Measurements from ENCODE around the gene BICD1. TPM values are rescaled to one million over a fixed set of nuclear protein-coding genes. Genes with fewer than 3 reads are reported as not detected.

The BICD1 gene
- total and polyA plus RNA-seq, 2 donors (not counting 1 experiment from before 2014, with no cell fraction given): 11.1 to 12.4 TPM

GRCh38 chr12:32198555-32198954 is 91.9 kb downstream of the BICD1 start:
- Histone ChIP-seq H3K4me1 (ENCODE audit: control insufficient read depth, extremely low read depth, insufficient read depth, low read length) (peaks cover 2% of the 10 kb centered on the region), H3K36me3 (ENCODE audit: control insufficient read depth, insufficient read depth, low read length) (no peaks in the 10 kb centered on the region), H3K4me3 (replicated peaks in 1 of 4; ENCODE audit: control extremely low read depth in 1 of 4, insufficient read depth in 1 of 4, low read depth in 3 of 4, low read length in 4 of 4) (no peak overlapping the region), H3K79me2 (ENCODE audit: control insufficient read depth, insufficient read depth, low read length) (no peaks in the 10 kb centered on the region), H2AFZ (ENCODE audit: low read length) (no peak overlapping the region), H3K9me3 (ENCODE audit: control insufficient read depth, insufficient read depth, low read depth, low read length) (no peaks in the 10 kb centered on the region), H3K27me3 (ENCODE audit: control insufficient read depth, insufficient read depth, low read length) (no peaks in the 10 kb centered on the region), H3K4me2 (ENCODE audit: extremely low read depth, insufficient read depth, low read length) (no peak overlapping the region), H3K9ac (ENCODE audit: insufficient read depth, low read length) (no peak overlapping the region), H3K27ac (ENCODE audit: insufficient read depth, low read length) (no peak overlapping the region), H4K20me1 (ENCODE audit: control insufficient read depth, extremely low read depth, insufficient read depth, low read length) (no peaks in the 10 kb centered on the region)
- DNase-seq (ENCODE audit: low read depth in 2 of 2): peak in 1 of 2 donors; percentile 41
- TF ChIP-seq CTCF (conservative IDR thresholded peaks at IDR 0.05 in 1 of 2, IDR thresholded peaks at IDR 0.05 in 1 of 2; ENCODE audit: low read depth in 1 of 2, low read length in 2 of 2) (no peak), EZH2 (IDR thresholded peaks at IDR 0.05; ENCODE audit: low read length, missing control alignments) (no peak)

- TF ChIP-seq EZH2 (IDR thresholded peaks at IDR 0.05; ENCODE audit: low read length, missing control alignments) (no peak), CTCF (conservative IDR thresholded peaks at IDR 0.05 in 1 of 2, IDR thresholded peaks at IDR 0.05 in 1 of 2; ENCODE audit: low read depth in 1 of 2, low read length in 2 of 2) (no peak)
- H3K79me2 ChIP-seq (ENCODE audit: control insufficient read depth, insufficient read depth, low read length): no peaks in the 10 kb centered on the region
Measured at GRCh38 chr12:32201096-32201495, 94.4 kb downstream of the BICD1 start.

GRCh38 chr12:32201976-32202375 is 95.3 kb downstream of the BICD1 start:
- TF ChIP-seq EZH2 (IDR thresholded peaks at IDR 0.05; ENCODE audit: low read length, missing control alignments): no peak
- TF ChIP-seq CTCF (conservative IDR thresholded peaks at IDR 0.05 in 1 of 2, IDR thresholded peaks at IDR 0.05 in 1 of 2; ENCODE audit: low read depth in 1 of 2, low read length in 2 of 2): no peak
- H3K9me3 ChIP-seq (ENCODE audit: control insufficient read depth, insufficient read depth, low read depth, low read length): no peaks in the 10 kb centered on the region
- no peak for DNase-seq (ENCODE audit: low read depth in 2 of 2)
- H2AFZ ChIP-seq (ENCODE audit: low read length): no peak overlapping the region
- H3K27me3 ChIP-seq (ENCODE audit: control insufficient read depth, insufficient read depth, low read length): no peaks in the 10 kb centered on the region
- H3K79me2 ChIP-seq (ENCODE audit: control insufficient read depth, insufficient read depth, low read length): no peaks in the 10 kb centered on the region
- no peak overlapping the region for H3K4me3 ChIP-seq (replicated peaks in 1 of 4; ENCODE audit: control extremely low read depth in 1 of 4, insufficient read depth in 1 of 4, low read depth in 3 of 4, low read length in 4 of 4)
- no peaks in the 10 kb centered on the region for H3K36me3 ChIP-seq (ENCODE audit: control insufficient read depth, insufficient read depth, low read length)
- H3K4me2 ChIP-seq (ENCODE audit: extremely low read depth, insufficient read depth, low read length): no peak overlapping the region
- peaks cover 2% of the 10 kb centered on the region for H4K20me1 ChIP-seq (ENCODE audit: control insufficient read depth, extremely low read depth, insufficient read depth, low read length)
- no peak overlapping the region for H3K27ac ChIP-seq (ENCODE audit: insufficient read depth, low read length)
- peaks cover 2% of the 10 kb centered on the region for H3K4me1 ChIP-seq (ENCODE audit: control insufficient read depth, extremely low read depth, insufficient read depth, low read length)
- H3K9ac ChIP-seq (ENCODE audit: insufficient read depth, low read length): no peak overlapping the region

More at GRCh38 chr12:32201096-32201495, 94.4 kb downstream of the BICD1 start:
- H4K20me1 ChIP-seq (ENCODE audit: control insufficient read depth, extremely low read depth, insufficient read depth, low read length): no peaks in the 10 kb centered on the region
- peaks cover 2% of the 10 kb centered on the region for H3K4me1 ChIP-seq (ENCODE audit: control insufficient read depth, extremely low read depth, insufficient read depth, low read length)
- H3K9ac ChIP-seq (ENCODE audit: insufficient read depth, low read length): no peak overlapping the region
- H3K27me3 ChIP-seq (ENCODE audit: control insufficient read depth, insufficient read depth, low read length): no peaks in the 10 kb centered on the region
- no peak overlapping the region for H3K27ac ChIP-seq (ENCODE audit: insufficient read depth, low read length)
- no peak overlapping the region for H3K4me2 ChIP-seq (ENCODE audit: extremely low read depth, insufficient read depth, low read length)
- H3K4me3 ChIP-seq (replicated peaks in 1 of 4; ENCODE audit: control extremely low read depth in 1 of 4, insufficient read depth in 1 of 4, low read depth in 3 of 4, low read length in 4 of 4): no peak overlapping the region
- DNase-seq (ENCODE audit: low read depth in 2 of 2): peak in 1 of 2 donors; percentile 24
- no peak overlapping the region for H2AFZ ChIP-seq (ENCODE audit: low read length)
- H3K36me3 ChIP-seq (ENCODE audit: control insufficient read depth, insufficient read depth, low read length): no peaks in the 10 kb centered on the region
- no peaks in the 10 kb centered on the region for H3K9me3 ChIP-seq (ENCODE audit: control insufficient read depth, insufficient read depth, low read depth, low read length)
